Activated CD4-positive, alpha-beta T cell treated with anti-CD3 and anti-CD28 coated beads for 36 hours (primary cell): ENCODE data around the gene PAX6. TPM values are rescaled to one million over a fixed set of nuclear protein-coding genes. Genes with fewer than 3 reads are reported as not detected.

ENCODE experiments used
- ATAC-seq: fragments of 200-7000 bp; cut with Tn5 transposase; one replicate; pipeline ENCODE4 v1.10.0; 2021; ENCODE audit warnings: mild to moderate bottlenecking, moderate library complexity
- CTCF ChIA-PET: fragments of 350-600 bp; sonication (Branson Sonifier 250); formaldehyde crosslinking; loops from one replicate; lab custom pipeline; 2021; ENCODE audit warnings: antibody characterized with exemption; lab: Charles Lee
- POLR2A ChIA-PET: fragments of 350-600 bp; sonication (Branson Sonifier 250); formaldehyde crosslinking; loops from one replicate; lab custom pipeline; 2021; ENCODE audit warnings: antibody characterized with exemption, inconsistent platforms; lab: Charles Lee
- DNase-seq: peaks from one replicate; pipeline ENCODE4 v3.0.0-alpha.2; 2020
- H3K27ac Mint-ChIP-seq: one replicate; pipeline ENCODE4 v1.8.0; 2021; ENCODE audit warnings: mixed read lengths
- H3K27me3 Mint-ChIP-seq: one replicate; pipeline ENCODE4 v1.8.0; 2021; ENCODE audit warnings: mixed read lengths
- H3K36me3 Mint-ChIP-seq: one replicate; pipeline ENCODE4 v1.8.0; 2021; ENCODE audit warnings: low read depth, mixed read lengths
- H3K4me1 Mint-ChIP-seq: one replicate; pipeline ENCODE4 v1.8.0; 2021; ENCODE audit warnings: mixed read lengths
- H3K4me3 Mint-ChIP-seq: one replicate; pipeline ENCODE4 v1.8.0; 2021; ENCODE audit warnings: mild to moderate bottlenecking, moderate library complexity, mixed read lengths
- H3K9me3 Mint-ChIP-seq: one replicate; pipeline ENCODE4 v1.8.0; 2021; ENCODE audit warnings: low read depth, mixed read lengths
- intact Hi-C, 2 experiments: fragments of 100-400 bp; cut with DNase I in 1 of 2; cut with micrococcal nuclease in 1 of 2; formaldehyde crosslinking; loops; one replicate each; pipeline versions ENCODE4 v1.14.2 to v1.15.1; 2022 to 2024; cut with DNase I, micrococcal nuclease
- total RNA-seq, 2 experiments: library from RNA; stranded (reverse); gene quantifications; one replicate each; pipeline ENCODE4 v1.2.3, GENCODE V29; 2021

Gene PAX6
- under 1 TPM in 1 of 2 experiments, not detected in 1; 0.07 TPM for total RNA-seq

DNA sequence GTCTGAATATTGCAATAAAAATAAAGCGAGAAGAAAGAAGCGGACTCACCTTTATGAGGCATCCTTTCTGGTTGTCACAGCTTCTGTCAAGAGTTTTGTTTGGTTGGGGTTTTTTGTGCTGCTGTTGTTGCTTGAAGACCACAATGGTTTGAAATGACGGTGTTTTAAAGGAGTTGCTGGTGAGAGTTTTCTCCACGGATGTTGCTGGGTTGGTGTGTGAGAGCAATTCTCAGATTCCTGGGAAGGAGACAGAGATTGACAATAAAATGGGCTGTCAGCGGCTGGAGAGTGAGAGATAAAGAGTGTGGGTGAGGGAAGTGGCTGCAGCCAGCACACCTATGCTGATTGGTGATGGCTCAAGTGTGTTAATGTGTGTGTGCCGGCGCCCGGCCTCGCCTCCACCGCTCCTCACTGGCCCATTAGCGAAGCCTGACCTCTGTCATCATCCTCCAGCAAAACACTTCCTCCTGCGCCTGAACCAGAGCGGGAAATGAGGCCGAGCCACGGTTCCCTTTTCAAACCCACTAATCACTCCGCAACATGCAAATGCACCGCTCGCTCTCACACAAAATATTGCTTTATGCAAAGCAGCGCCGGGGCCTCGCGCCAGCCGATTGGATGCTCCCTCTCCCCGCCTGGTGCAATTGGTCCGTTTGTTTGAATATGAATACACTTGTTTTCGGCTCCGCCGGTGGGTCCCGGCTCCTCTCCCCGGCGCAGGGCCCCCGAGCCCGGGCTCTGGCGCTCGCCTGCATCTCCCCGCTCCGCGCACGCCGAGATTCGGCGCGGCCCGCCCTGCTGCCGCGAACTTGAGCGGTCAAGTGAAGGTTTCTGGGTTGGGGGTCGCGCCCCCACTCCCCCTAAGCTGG lies at the start of gene PAX6:
PAX6 (minus strand) TSS at position 544 of the 869 bp plus-strand sequence. CDS start 4,911 bp downstream, outside the sequence.
- H3K36me3 Mint-ChIP-seq, result no peaks in the 10 kb centered on the region
- intact Hi-C loops, result loop anchor here (1.0 to 10.0 kb wide), 4 partner anchors 13 to 416 kb away; partner anchors contain the start of genes ELP4 (in 1 of the 2), IMMP1L (in 1 of the 2) and RCN1 (in 1 of the 2)
- POLR2A ChIA-PET, result no interaction called here
- H3K27ac Mint-ChIP-seq, result no peak within 1 kb of the TSS
- peaks cover 70% of the 10 kb centered on the region for H3K27me3 Mint-ChIP-seq
- no peaks in the 10 kb centered on the region for H3K9me3 Mint-ChIP-seq
- H3K4me1 Mint-ChIP-seq, result peaks cover 41% of the 10 kb centered on the region
- CTCF ChIA-PET, result interaction anchor here (2.1 kb wide), 1 partner anchor 9 kb away, joined by 4 read pairs; no protein-coding TSS in a partner anchor
- DNase-seq (peak; percentile 74), ATAC-seq (peak; percentile 40)
- peak within 1 kb of the TSS; percentile 60 for H3K4me3 Mint-ChIP-seq

DNA sequence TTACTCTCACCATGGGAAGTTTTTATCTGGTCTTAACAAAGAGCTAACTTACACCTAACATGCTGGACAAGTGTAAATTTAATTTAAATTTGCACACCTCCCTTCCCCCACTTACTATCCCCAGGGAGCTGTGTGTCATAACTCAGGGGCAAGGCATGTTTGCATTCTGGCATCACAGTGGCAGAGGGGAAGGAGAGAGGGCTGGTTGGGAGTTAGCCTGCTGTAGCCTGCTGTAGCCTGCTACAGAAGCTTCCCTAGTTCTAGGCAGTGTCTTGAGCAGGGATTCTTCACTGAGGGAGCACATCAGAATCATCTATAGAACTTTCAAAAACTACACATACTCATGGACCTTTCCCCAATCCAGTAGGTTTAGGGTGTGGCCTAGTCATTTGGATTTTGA lies 49.3 kb upstream of the PAX6 start:
- ChIA-PET POLR2A (no interaction called here), CTCF (no interaction called here)
- intact Hi-C loops, result no loop called here
- H3K9me3 Mint-ChIP-seq, result no peaks in the 10 kb centered on the region
- H3K4me1 Mint-ChIP-seq, result no peaks in the 10 kb centered on the region
- H3K4me3 Mint-ChIP-seq, result no peak overlapping the region
- no peaks in the 10 kb centered on the region for H3K36me3 Mint-ChIP-seq
- no peak for DNase-seq
- no peak overlapping the region for H3K27ac Mint-ChIP-seq
- ATAC-seq, result no peak
- H3K27me3 Mint-ChIP-seq, result peaks cover 32% of the 10 kb centered on the region

DNA sequence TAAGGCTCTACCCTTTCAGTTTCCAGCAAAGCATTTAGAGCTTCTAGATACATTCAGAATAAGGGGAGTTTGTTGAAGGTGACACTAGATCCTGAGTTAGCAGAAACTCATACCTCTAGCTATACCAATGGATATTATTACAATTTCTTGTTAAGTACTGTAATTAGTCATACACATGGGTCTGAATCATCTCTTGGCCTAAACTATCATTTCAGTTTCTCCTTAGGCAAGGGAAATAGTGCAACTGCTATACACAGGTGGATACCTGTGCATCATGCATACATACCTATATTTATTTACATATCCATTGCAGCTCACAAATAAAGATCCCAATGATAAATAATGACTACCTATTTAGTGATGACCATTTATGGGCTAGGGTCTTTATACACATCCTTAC lies 45.1 kb upstream of the PAX6 start:
- ChIA-PET CTCF (interaction anchor here (0.6 kb wide), 1 partner anchor 396 kb away, joined by 3 read pairs; no protein-coding TSS in a partner anchor), POLR2A (no interaction called here)
- H3K36me3 Mint-ChIP-seq, result no peaks in the 10 kb centered on the region
- no peak overlapping the region for H3K4me3 Mint-ChIP-seq
- no peaks in the 10 kb centered on the region for H3K9me3 Mint-ChIP-seq
- peaks cover 25% of the 10 kb centered on the region for H3K27me3 Mint-ChIP-seq
- DNase-seq, result no peak
- intact Hi-C loops, result no loop called here
- H3K27ac Mint-ChIP-seq, result no peak overlapping the region
- no peaks in the 10 kb centered on the region for H3K4me1 Mint-ChIP-seq
- ATAC-seq, result no peak

DNA sequence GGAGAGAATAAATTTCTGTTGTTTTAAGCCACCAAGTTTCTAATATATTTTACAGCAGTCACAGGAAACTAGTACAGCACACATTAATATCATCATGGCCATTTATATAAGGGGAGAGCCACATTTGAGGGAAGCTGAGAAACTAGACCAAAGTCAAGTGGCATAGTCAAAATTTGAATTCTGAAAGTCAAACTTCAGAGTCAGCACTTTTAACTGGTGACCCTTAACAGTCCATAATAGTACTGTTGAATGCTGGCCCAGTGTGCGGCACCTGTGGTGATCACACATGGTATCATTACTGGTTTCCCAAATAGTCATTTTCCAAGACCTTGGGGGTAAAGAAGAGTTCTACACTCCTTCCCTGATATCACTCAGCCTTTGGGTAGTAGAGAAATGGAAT lies 44.3 kb upstream of the PAX6 start:
- H3K27me3 Mint-ChIP-seq, result peaks cover 25% of the 10 kb centered on the region
- intact Hi-C loops, result no loop called here
- ATAC-seq, result no peak
- no peaks in the 10 kb centered on the region for H3K36me3 Mint-ChIP-seq
- ChIA-PET CTCF (interaction anchor here (0.6 kb wide), 1 partner anchor 187 kb away, joined by 3 read pairs; no protein-coding TSS in a partner anchor), POLR2A (no interaction called here)
- DNase-seq, result no peak
- no peak overlapping the region for H3K4me3 Mint-ChIP-seq
- H3K9me3 Mint-ChIP-seq, result no peaks in the 10 kb centered on the region
- no peak overlapping the region for H3K27ac Mint-ChIP-seq
- H3K4me1 Mint-ChIP-seq, result no peaks in the 10 kb centered on the region

DNA sequence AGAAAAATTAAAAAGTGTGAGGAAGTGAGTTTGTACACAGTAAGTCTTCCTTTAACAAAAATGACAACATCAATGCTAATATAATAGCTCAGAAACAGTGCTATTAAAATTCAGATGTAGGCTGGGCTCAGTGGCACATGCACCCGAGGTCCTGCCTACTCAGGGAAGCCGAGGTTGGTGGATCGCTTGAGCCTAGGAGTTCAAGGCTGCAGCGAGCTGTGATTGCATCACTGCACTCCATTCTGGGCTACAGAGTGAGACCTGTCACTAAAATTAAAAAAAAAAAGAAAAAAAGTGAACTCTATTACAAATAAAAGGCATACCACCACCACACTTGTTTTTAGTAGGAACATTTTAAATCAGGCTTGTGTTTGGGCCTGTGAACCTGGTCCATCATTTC lies 39.2 kb upstream of the PAX6 start:
- Mint-ChIP-seq H3K4me3 (no peak overlapping the region), H3K27me3 (peaks cover 21% of the 10 kb centered on the region), H3K4me1 (no peaks in the 10 kb centered on the region), H3K36me3 (no peaks in the 10 kb centered on the region), H3K27ac (no peak overlapping the region), H3K9me3 (no peaks in the 10 kb centered on the region)
- ATAC-seq, result no peak
- intact Hi-C loops, result no loop called here
- no peak for DNase-seq
- POLR2A ChIA-PET, result no interaction called here
- CTCF ChIA-PET, result interaction anchor here (0.7 kb wide), 1 partner anchor 107 kb away, joined by 3 read pairs; no protein-coding TSS in a partner anchor

DNA sequence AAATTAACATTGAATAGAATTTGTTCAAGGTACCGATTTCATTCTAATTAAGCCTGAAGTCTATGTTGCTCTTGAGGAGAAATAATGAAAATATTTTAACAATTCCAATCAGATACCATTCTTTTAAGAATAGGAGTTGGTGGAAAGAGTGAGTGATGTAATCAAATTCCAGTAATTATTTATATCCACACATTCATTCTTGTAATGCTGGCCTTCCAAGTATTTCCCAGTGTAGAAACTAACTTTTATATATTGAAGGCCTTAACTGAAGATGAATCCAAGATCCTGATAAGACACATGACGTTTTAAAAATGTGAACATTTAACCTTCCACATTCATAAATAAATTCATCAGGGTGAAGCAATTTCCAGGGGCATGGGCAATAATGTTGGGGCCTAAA lies 36.6 kb upstream of the PAX6 start:
- ATAC-seq, result no peak
- DNase-seq, result no peak
- Mint-ChIP-seq H3K9me3 (no peaks in the 10 kb centered on the region), H3K4me3 (no peak overlapping the region), H3K4me1 (no peaks in the 10 kb centered on the region), H3K27ac (no peak overlapping the region), H3K27me3 (peaks cover 28% of the 10 kb centered on the region), H3K36me3 (no peaks in the 10 kb centered on the region)
- CTCF ChIA-PET, result no interaction called here
- POLR2A ChIA-PET, result no interaction called here
- intact Hi-C loops, result no loop called here

DNA sequence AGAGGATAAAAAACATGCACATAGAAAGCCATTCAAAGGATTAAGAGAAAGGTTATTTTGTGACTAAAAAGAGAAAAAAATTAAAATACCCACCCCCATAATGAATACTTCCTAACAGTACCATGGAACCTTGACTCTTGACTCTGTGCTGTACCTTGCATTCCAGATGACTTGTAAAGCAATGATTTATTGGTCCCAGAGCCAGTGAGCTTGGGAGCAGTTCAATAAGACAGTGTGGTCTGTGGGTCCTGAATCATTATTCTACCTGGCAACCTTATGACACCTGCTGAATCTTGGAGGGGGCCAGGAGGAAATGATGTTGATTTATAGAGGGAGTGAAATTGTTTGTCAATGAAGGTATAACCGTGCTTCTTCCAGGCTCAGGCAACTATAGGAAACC lies 34.2 kb upstream of the PAX6 start:
- DNase-seq (no peak), ATAC-seq (no peak)
- peaks cover 31% of the 10 kb centered on the region for H3K27me3 Mint-ChIP-seq
- ChIA-PET CTCF (no interaction called here), POLR2A (no interaction called here)
- no peaks in the 10 kb centered on the region for H3K9me3 Mint-ChIP-seq
- no peak overlapping the region for H3K27ac Mint-ChIP-seq
- H3K36me3 Mint-ChIP-seq, result no peaks in the 10 kb centered on the region
- no peaks in the 10 kb centered on the region for H3K4me1 Mint-ChIP-seq
- intact Hi-C loops, result no loop called here
- H3K4me3 Mint-ChIP-seq, result no peak overlapping the region

DNA sequence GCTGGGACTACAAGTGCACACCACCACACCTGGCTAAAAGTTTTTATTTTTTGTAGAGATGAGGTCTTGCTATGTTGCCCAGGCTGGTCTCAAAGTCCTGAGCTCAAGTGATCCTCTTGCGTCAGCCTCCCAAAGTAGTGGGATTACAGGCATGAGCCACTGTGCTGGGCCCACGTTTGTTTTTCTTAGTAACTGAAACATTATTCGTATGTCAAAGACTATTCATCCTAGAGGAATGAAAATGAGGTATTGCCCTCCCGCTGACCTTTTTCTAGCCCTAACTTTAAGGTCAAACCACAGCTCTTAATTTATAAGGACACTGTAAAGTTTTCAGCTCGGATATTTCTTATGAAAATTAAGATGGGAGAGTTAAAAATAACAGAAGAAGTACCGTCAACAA lies 33.2 kb upstream of the PAX6 start:
- DNase-seq (no peak), ATAC-seq (no peak)
- no peak overlapping the region for H3K4me3 Mint-ChIP-seq
- no peaks in the 10 kb centered on the region for H3K36me3 Mint-ChIP-seq
- no peaks in the 10 kb centered on the region for H3K9me3 Mint-ChIP-seq
- intact Hi-C loops, result no loop called here
- H3K27me3 Mint-ChIP-seq, result peaks cover 35% of the 10 kb centered on the region
- ChIA-PET POLR2A (no interaction called here), CTCF (no interaction called here)
- no peak overlapping the region for H3K27ac Mint-ChIP-seq
- no peaks in the 10 kb centered on the region for H3K4me1 Mint-ChIP-seq

DNA sequence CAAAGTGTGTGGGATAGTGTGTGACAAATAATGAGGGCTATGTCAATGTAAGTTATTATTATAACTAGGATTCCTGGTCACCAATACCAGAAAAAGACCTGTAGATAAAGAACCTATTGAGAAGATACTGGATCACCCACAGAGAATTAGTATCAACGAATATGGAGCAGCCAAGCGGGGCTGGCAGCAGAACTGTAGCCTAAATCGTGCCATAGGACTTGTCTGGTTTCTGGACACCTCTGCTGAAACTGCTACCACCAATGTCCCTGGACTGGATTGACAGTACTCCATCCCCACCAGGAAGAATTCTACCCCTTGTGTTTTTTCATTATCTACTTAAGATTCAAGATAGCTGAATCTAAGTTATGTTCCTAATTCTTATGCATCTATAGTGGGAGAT lies 30.3 kb upstream of the PAX6 start:
- Mint-ChIP-seq H3K27me3 (peaks cover 40% of the 10 kb centered on the region), H3K27ac (no peak overlapping the region), H3K4me1 (no peaks in the 10 kb centered on the region), H3K9me3 (no peaks in the 10 kb centered on the region), H3K36me3 (no peaks in the 10 kb centered on the region), H3K4me3 (no peak overlapping the region)
- ChIA-PET POLR2A (interaction anchor here (0.7 kb wide), 1 partner anchor 205 kb away, joined by 3 read pairs; no protein-coding TSS in a partner anchor), CTCF (no interaction called here)
- no peak for ATAC-seq
- no peak for DNase-seq
- intact Hi-C loops, result no loop called here

DNA sequence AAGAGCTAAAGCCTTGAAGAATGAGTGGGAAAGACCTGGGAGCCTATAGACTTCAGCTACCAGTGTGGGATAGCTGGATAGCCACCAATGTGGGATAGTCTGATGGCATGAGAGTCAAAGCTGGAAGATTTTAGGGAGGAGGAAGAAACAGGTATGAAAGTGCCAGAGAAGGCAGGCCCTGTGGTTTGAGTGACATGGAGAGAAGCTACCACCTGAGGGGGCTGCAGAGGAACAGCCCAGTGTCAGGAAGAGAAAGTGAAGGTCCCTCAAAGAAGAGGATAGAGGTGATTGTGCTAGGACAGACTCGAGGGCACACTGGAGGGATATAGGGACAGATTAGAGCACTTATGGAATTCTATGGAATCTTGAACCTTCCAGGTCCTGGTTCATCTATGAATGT lies 23.1 kb upstream of the PAX6 start:
- ATAC-seq, result no peak
- no peak for DNase-seq
- H3K4me3 Mint-ChIP-seq, result no peak overlapping the region
- POLR2A ChIA-PET, result no interaction called here
- intact Hi-C loops, result no loop called here
- CTCF ChIA-PET, result interaction anchor here (0.5 kb wide), 1 partner anchor 127 kb away, joined by 4 read pairs; no protein-coding TSS in a partner anchor
- peaks cover 20% of the 10 kb centered on the region for H3K27me3 Mint-ChIP-seq
- no peaks in the 10 kb centered on the region for H3K36me3 Mint-ChIP-seq
- H3K4me1 Mint-ChIP-seq, result no peaks in the 10 kb centered on the region
- no peak overlapping the region for H3K27ac Mint-ChIP-seq
- no peaks in the 10 kb centered on the region for H3K9me3 Mint-ChIP-seq

DNA sequence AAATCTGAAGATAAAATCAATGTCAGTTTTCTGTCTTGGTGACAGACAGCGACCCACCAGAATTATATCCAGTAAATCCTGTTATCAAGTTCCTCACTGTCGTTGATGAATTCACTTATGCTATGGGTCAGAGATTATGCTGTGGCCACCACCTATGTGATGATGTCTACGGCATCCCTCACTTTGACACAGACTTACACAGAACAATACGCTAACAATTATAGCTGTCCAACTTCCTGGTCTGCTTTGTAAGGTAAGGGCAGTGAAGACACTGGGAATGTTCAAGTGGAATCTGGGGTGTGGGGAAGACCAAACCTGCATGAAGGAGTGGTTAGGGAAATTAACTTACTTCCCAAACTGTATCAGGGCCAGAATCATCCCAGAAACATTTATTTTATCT lies 19.3 kb upstream of the PAX6 start:
- CTCF ChIA-PET, result interaction anchor here (0.7 kb wide), 1 partner anchor 179 kb away, joined by 3 read pairs; no protein-coding TSS in a partner anchor
- H3K4me3 Mint-ChIP-seq, result no peak overlapping the region
- H3K36me3 Mint-ChIP-seq, result no peaks in the 10 kb centered on the region
- no peak overlapping the region for H3K27ac Mint-ChIP-seq
- DNase-seq (no peak), ATAC-seq (no peak)
- no peaks in the 10 kb centered on the region for H3K9me3 Mint-ChIP-seq
- intact Hi-C loops, result no loop called here
- H3K27me3 Mint-ChIP-seq, result peaks cover 42% of the 10 kb centered on the region
- peaks cover 14% of the 10 kb centered on the region for H3K4me1 Mint-ChIP-seq
- POLR2A ChIA-PET, result no interaction called here

DNA sequence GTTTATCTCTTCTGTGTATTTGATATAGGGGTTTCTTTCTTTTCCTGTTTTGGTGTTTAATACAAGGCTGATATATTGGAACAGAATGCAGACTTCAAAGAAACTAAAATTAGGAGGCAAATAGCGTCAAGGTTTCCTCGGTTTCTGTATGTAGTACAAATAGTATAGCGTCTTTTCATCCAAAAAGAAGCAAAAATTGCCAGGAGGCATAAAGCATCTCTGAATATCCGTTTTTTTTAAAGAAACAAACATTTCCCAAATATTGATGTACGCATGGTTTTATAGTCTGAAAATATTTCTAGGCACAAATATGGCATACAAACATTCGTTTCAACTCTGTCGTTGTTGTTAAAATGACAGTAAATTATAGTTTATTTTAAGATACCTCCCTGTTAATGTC lies 17.1 kb upstream of the PAX6 start:
- H3K4me3 Mint-ChIP-seq, result no peak overlapping the region
- POLR2A ChIA-PET, result no interaction called here
- peaks cover 57% of the 10 kb centered on the region for H3K27me3 Mint-ChIP-seq
- intact Hi-C loops, result no loop called here
- DNase-seq, result no peak
- no peak for ATAC-seq
- no peak overlapping the region for H3K27ac Mint-ChIP-seq
- H3K36me3 Mint-ChIP-seq, result no peaks in the 10 kb centered on the region
- H3K9me3 Mint-ChIP-seq, result no peaks in the 10 kb centered on the region
- H3K4me1 Mint-ChIP-seq, result peaks cover 17% of the 10 kb centered on the region
- CTCF ChIA-PET, result no interaction called here
